HEK293T (cell line): ENCODE measurements around the gene HSF5.

Source experiments
- CTCF ChIA-PET: fragments of 350-600 bp; formaldehyde crosslinking; extraction: SDS; loops from one replicate; lab custom pipeline; 2021; ENCODE audit warnings: antibody characterized with exemption, inconsistent platforms; lab: Yijun Ruan, JAX
- POLR2A ChIA-PET: fragments of 350-600 bp; formaldehyde crosslinking; extraction: SDS; loops from one replicate; lab custom pipeline; 2020; ENCODE audit warnings: antibody characterized with exemption, inconsistent platforms; lab: Yijun Ruan, JAX
- DNase-seq: peaks from one replicate; pipeline ENCODE4 v3.0.0; 2012; ENCODE audit warnings: mixed read lengths; ENCODE audit errors: extremely low spot score
- ARNT ChIP-seq: fragments of 450-650 bp; IDR thresholded peaks from 2 replicates; pipeline ENCODE4 v1.6.1; 2017; ENCODE audit warnings: mild to moderate bottlenecking
- BHLHE40 ChIP-seq: fragments of 450-650 bp; IDR thresholded peaks from 2 replicates; pipeline ENCODE4 v1.6.1; 2016; ENCODE audit warnings: mild to moderate bottlenecking, moderate library complexity, borderline replicate concordance
- CTBP1 ChIP-seq: fragments of 450-650 bp; IDR thresholded peaks from 2 replicates; pipeline ENCODE4 v1.6.1; 2016; ENCODE audit warnings: borderline replicate concordance
- ELF4 ChIP-seq: fragments of 450-650 bp; IDR thresholded peaks from 2 replicates; pipeline ENCODE4 v1.6.1; 2017; ENCODE audit warnings: antibody characterized with exemption
- FOXA1 ChIP-seq: fragments of 450-650 bp; IDR thresholded peaks from 2 replicates; pipeline ENCODE4 v1.6.1; 2016; ENCODE audit warnings: mild to moderate bottlenecking
- FOXK2 ChIP-seq: fragments of 450-650 bp; IDR thresholded peaks from 2 replicates; pipeline ENCODE4 v1.6.1; 2016; ENCODE audit warnings: mild to moderate bottlenecking
- FOXM1 ChIP-seq: fragments of 450-650 bp; IDR thresholded peaks from 2 replicates; pipeline ENCODE4 v1.6.1; 2017; ENCODE audit warnings: mild to moderate bottlenecking, borderline replicate concordance
- HDGF ChIP-seq: fragments of 450-650 bp; IDR thresholded peaks from 2 replicates; pipeline ENCODE4 v1.6.1; 2017; ENCODE audit warnings: antibody characterized with exemption, borderline replicate concordance
- L3MBTL2 ChIP-seq: fragments of 450-650 bp; conservative IDR thresholded peaks from 2 replicates; pipeline ENCODE4 v1.6.1; 2016; ENCODE audit warnings: mild to moderate bottlenecking
- LEF1 ChIP-seq: fragments of 450-650 bp; IDR thresholded peaks from 2 replicates; pipeline ENCODE4 v1.6.1; 2017; ENCODE audit warnings: mild to moderate bottlenecking, borderline replicate concordance
- NFRKB ChIP-seq: fragments of 450-650 bp; IDR thresholded peaks from 2 replicates; pipeline ENCODE4 v1.6.1; 2016; ENCODE audit warnings: mild to moderate bottlenecking, moderate library complexity
- PKNOX1 ChIP-seq: fragments of 450-650 bp; IDR thresholded peaks from 2 replicates; pipeline ENCODE4 v1.6.1; 2016
- SP1 ChIP-seq: fragments of 450-650 bp; IDR thresholded peaks from 2 replicates; pipeline ENCODE4 v1.6.1; 2017
- SUZ12 ChIP-seq: fragments of 450-650 bp; IDR thresholded peaks from 2 replicates; pipeline ENCODE4 v1.6.1; 2016; ENCODE audit warnings: mild to moderate bottlenecking
- TARDBP ChIP-seq: fragments of 450-650 bp; IDR thresholded peaks from 2 replicates; pipeline ENCODE4 v1.6.1; 2016
- ZNF384 ChIP-seq: fragments of 450-650 bp; IDR thresholded peaks from 2 replicates; pipeline ENCODE4 v1.6.1; 2016

The HSF5 gene

GRCh38 chr17:58529275-58529674 is 41.1 kb upstream of the HSF5 start:
- CTCF ChIA-PET: interaction anchor here (1.4 to 2.3 kb wide), 2 partner anchors 10 to 14 kb away, joined by 3 to 9 read pairs; partner anchors contain the start of gene MTMR4
- POLR2A ChIA-PET: interaction anchor here (1.2 to 3.5 kb wide), 5 partner anchors 11 to 164 kb away, joined by 3 to 20 read pairs (median 5); partner anchors contain the start of genes MTMR4 and RAD51C
- TF ChIP-seq FOXA1 (no peak), BHLHE40 (no peak), FOXM1 (no peak), ZNF384 (no peak), PKNOX1 (no peak), LEF1 (no peak), SUZ12 (no peak), NFRKB (no peak), HDGF (no peak), TARDBP (no peak), L3MBTL2 (no peak), SP1 (no peak), FOXK2 (no peak)
- no peak for DNase-seq

GRCh38 chr17:58528443-58528842 is 40.2 kb upstream of the HSF5 start:
- no peak for TF ChIP-seq TARDBP
- no peak for TF ChIP-seq SUZ12
- CTCF ChIA-PET: interaction anchor here (0.6 to 2.3 kb wide), 3 partner anchors 10 to 64 kb away, joined by 3 to 9 read pairs (median 6); partner anchors contain the start of gene MTMR4
- POLR2A ChIA-PET: interaction anchor here (1.0 to 3.1 kb wide), 3 partner anchors 10 to 164 kb away, joined by 3 to 20 read pairs (median 5); partner anchors contain the start of gene RAD51C
- no peak for DNase-seq

GRCh38 chr17:58527949-58528348 is 39.7 kb upstream of the HSF5 start:
- CTCF ChIA-PET: interaction anchor here (0.6 to 2.3 kb wide), 5 partner anchors 9 to 1729 kb away, joined by 3 to 9 read pairs (median 4); no protein-coding TSS in a partner anchor
- POLR2A ChIA-PET: interaction anchor here (1.0 to 3.1 kb wide), 3 partner anchors 9 to 165 kb away, joined by 3 to 20 read pairs (median 5); partner anchors contain the start of gene RAD51C

GRCh38 chr17:58527306-58527705 is 39.1 kb upstream of the HSF5 start:
- POLR2A ChIA-PET: interaction anchor here (3.1 kb wide), 1 partner anchor 9 kb away, joined by 20 read pairs; no protein-coding TSS in a partner anchor
- CTCF ChIA-PET: interaction anchor here (0.6 to 2.3 kb wide), 4 partner anchors 8 to 1728 kb away, joined by 3 to 9 read pairs (median 4); no protein-coding TSS in a partner anchor
- no peak for DNase-seq
- TF ChIP-seq PKNOX1: no peak

More at GRCh38 chr17:58527949-58528348, 39.7 kb upstream of the HSF5 start:
- no peak for DNase-seq
- TF ChIP-seq L3MBTL2 (no peak), HDGF (no peak), ELF4 (no peak), PKNOX1 (no peak), LEF1 (no peak), TARDBP (no peak), FOXM1 (no peak), ZNF384 (no peak), SP1 (no peak), FOXA1 (no peak), BHLHE40 (no peak), FOXK2 (no peak), ARNT (no peak), SUZ12 (no peak), NFRKB (no peak), CTBP1 (no peak)

GRCh38 chr17:58525239-58525638 is 37.0 kb upstream of the HSF5 start:
- DNase-seq: no peak
- no peak for TF ChIP-seq LEF1
- no peak for TF ChIP-seq CTBP1
- no peak for TF ChIP-seq SUZ12
- no peak for TF ChIP-seq L3MBTL2
- no peak for TF ChIP-seq TARDBP
- TF ChIP-seq ELF4: no peak
- TF ChIP-seq BHLHE40: no peak
- no peak for TF ChIP-seq HDGF
- TF ChIP-seq FOXM1: no peak
- no peak for TF ChIP-seq ZNF384
- TF ChIP-seq ARNT: no peak
- no peak for TF ChIP-seq FOXK2
- TF ChIP-seq SP1: no peak
- TF ChIP-seq NFRKB: no peak
- no peak for TF ChIP-seq FOXA1
- TF ChIP-seq PKNOX1: no peak
- POLR2A ChIA-PET: interaction anchor here (0.9 kb wide), 1 partner anchor 107 kb away, joined by 3 read pairs; no protein-coding TSS in a partner anchor
- CTCF ChIA-PET: interaction anchor here (1.7 kb wide), 1 partner anchor 16 kb away, joined by 5 read pairs; no protein-coding TSS in a partner anchor

- no peak for TF ChIP-seq NFRKB
- TF ChIP-seq HDGF: no peak
- no peak for TF ChIP-seq CTBP1
- ChIA-PET CTCF (no interaction called here), POLR2A (no interaction called here)
- no peak for DNase-seq
These were observed 33.5 kb upstream of the HSF5 start for GRCh38 chr17:58521680-58522079.
